ENCODE results near the gene SPP2. TPM values are rescaled to one million over a fixed set of nuclear protein-coding genes. Genes with fewer than 3 reads are reported as not detected.
A peak's percentile ranks its signal among the peaks of the same experiment; 100 is the strongest.

Gene SPP2
- polyA plus RNA-seq, 3 donors from 2014 or later: not detected

GRCh38 chr2:234081970-234082822 is 31.7 kb downstream of the SPP2 start:
- Mint-ChIP-seq H3K4me1 (peaks cover 73 to 77% of the 10 kb centered on the region in 2 donors), H3K4me3 (peak overlapping the region in 1 of 5 donors; percentile 0), H3K27me3 (ENCODE audit: low read depth in 3 of 3) (peaks cover 0 to 5% (median 0%) of the 10 kb centered on the region in 3 donors), H3K36me3 (no peaks in the 10 kb centered on the region), H3K27ac (peak overlapping the region in 1 of 6 donors; percentile 78), H3K9me3 (peaks cover 0 to 4% (median 0%) of the 10 kb centered on the region in 6 donors)
- DNase-seq: no peak

- H3K4me3 Mint-ChIP-seq: peak overlapping the region in 1 of 5 donors; percentile 10
- H3K36me3 Mint-ChIP-seq: peaks cover 0 to 5% (median 2%) of the 10 kb centered on the region in 3 donors
- H3K27me3 Mint-ChIP-seq (ENCODE audit: low read depth in 3 of 3): peaks cover 0 to 5% (median 0%) of the 10 kb centered on the region in 3 donors
- peak overlapping the region in 4 of 6 donors; percentile 6 to 75 (median 45) for H3K27ac Mint-ChIP-seq
- DNase-seq: no peak
- peaks cover 57 to 61% of the 10 kb centered on the region in 2 donors for H3K4me1 Mint-ChIP-seq
- H3K9me3 Mint-ChIP-seq: peaks cover 0 to 10% (median 2%) of the 10 kb centered on the region in 6 donors
These were observed 33.3 kb downstream of the SPP2 start for GRCh38 chr2:234083572-234084348.

- no peak for DNase-seq
- Mint-ChIP-seq H3K27ac (no peak overlapping the region), H3K27me3 (ENCODE audit: low read depth in 3 of 3) (peaks cover 3 to 7% (median 3%) of the 10 kb centered on the region in 3 donors), H3K9me3 (peaks cover 0 to 8% (median under 1%) of the 10 kb centered on the region in 6 donors), H3K36me3 (peaks cover 4 to 11% (median 10%) of the 10 kb centered on the region in 3 donors), H3K4me3 (no peak overlapping the region), H3K4me1 (peaks cover 14 to 30% of the 10 kb centered on the region in 2 donors)
These were observed 41.0 kb downstream of the SPP2 start for GRCh38 chr2:234091432-234091879.

DNA sequence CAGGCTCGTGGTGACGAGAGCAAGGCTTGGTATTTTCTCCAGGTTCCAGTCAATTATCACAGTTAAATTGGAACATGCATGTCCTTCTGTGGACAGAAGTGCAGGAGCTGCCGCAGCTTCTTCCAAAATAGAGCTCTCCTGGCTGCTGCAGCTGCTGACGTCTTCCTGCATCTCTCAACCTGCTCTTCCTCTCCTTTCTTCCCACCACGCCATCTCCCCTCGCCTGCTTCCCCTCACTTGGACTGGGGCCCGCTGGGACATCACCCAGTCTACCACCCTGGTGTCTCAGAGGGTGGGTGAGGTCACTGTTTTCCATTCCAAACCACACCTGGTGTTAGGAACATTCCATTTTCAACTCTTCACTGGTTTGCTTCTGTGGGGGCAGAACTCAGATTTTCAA is 41.4 kb downstream of the SPP2 start:
- no peak overlapping the region for H3K4me3 Mint-ChIP-seq
- H3K4me1 Mint-ChIP-seq: peaks cover 14 to 31% of the 10 kb centered on the region in 2 donors
- peaks cover 0 to 8% (median under 1%) of the 10 kb centered on the region in 6 donors for H3K9me3 Mint-ChIP-seq
- peaks cover 4 to 11% (median 10%) of the 10 kb centered on the region in 3 donors for H3K36me3 Mint-ChIP-seq
- H3K27ac Mint-ChIP-seq: peak overlapping the region in 1 of 6 donors; percentile 35
- DNase-seq: no peak
- H3K27me3 Mint-ChIP-seq (ENCODE audit: low read depth in 3 of 3): peaks cover 3 to 7% (median 3%) of the 10 kb centered on the region in 3 donors

- H3K9me3 Mint-ChIP-seq: peaks cover 0 to 8% (median under 1%) of the 10 kb centered on the region in 6 donors
- no peak overlapping the region for H3K27ac Mint-ChIP-seq
- no peak overlapping the region for H3K4me3 Mint-ChIP-seq
- H3K36me3 Mint-ChIP-seq: peaks cover 4 to 11% (median 10%) of the 10 kb centered on the region in 3 donors
- peaks cover 16 to 36% of the 10 kb centered on the region in 2 donors for H3K4me1 Mint-ChIP-seq
- DNase-seq: no peak
- peaks cover 3 to 7% (median 3%) of the 10 kb centered on the region in 3 donors for H3K27me3 Mint-ChIP-seq (ENCODE audit: low read depth in 3 of 3)
These were observed 41.8 kb downstream of the SPP2 start for GRCh38 chr2:234092344-234092743.

DNA sequence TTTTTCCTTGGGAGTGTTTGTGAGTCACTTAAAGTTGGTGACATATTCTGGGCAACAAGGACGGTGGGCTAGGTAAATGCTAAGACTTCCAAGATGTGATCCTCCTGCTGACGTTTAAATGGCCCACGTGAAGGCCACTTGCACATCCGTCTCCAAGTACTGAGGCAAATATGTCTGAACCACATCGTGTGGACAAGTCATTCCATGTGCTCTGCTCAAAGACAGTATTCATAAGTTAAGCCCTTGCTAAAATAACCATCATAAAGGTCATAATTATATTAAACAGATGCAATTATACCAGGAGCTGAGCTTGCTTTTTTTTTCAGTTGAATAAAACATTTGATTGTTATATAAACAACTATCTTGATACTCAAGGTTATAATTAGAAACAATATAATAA is 44.8 kb downstream of the SPP2 start:
- Mint-ChIP-seq H3K27me3 (ENCODE audit: low read depth in 3 of 3) (peaks cover 1 to 8% (median 3%) of the 10 kb centered on the region in 3 donors), H3K9me3 (peaks cover 0 to 2% (median 0%) of the 10 kb centered on the region in 6 donors)
- no peak for DNase-seq

GRCh38 chr2:234096164-234096563 is 45.7 kb downstream of the SPP2 start:
- H3K9me3 Mint-ChIP-seq: peaks cover 0 to 2% (median 0%) of the 10 kb centered on the region in 6 donors
- peak overlapping the region in 1 of 6 donors; percentile 76 for H3K27ac Mint-ChIP-seq
- peaks cover 1 to 9% (median 3%) of the 10 kb centered on the region in 3 donors for H3K27me3 Mint-ChIP-seq (ENCODE audit: low read depth in 3 of 3)
- peaks cover 0 to 6% (median 0%) of the 10 kb centered on the region in 3 donors for H3K36me3 Mint-ChIP-seq
- no peak overlapping the region for H3K4me3 Mint-ChIP-seq
- no peak for DNase-seq
- peaks cover 41 to 50% of the 10 kb centered on the region in 2 donors for H3K4me1 Mint-ChIP-seq

More for the DNA sequence above, 44.8 kb downstream of the SPP2 start:
- Mint-ChIP-seq H3K4me1 (peaks cover 34 to 45% of the 10 kb centered on the region in 2 donors), H3K27ac (no peak overlapping the region), H3K4me3 (no peak overlapping the region), H3K36me3 (peaks cover 0 to 6% (median under 1%) of the 10 kb centered on the region in 3 donors)

- DNase-seq: no peak
- Mint-ChIP-seq H3K27me3 (ENCODE audit: low read depth in 3 of 3) (peaks cover 1 to 4% (median 2%) of the 10 kb centered on the region in 3 donors), H3K4me3 (no peak overlapping the region), H3K27ac (peak overlapping the region in 2 of 6 donors; percentile 22 to 50), H3K4me1 (peaks cover 55 to 63% of the 10 kb centered on the region in 2 donors), H3K9me3 (peaks cover 0 to 2% (median 0%) of the 10 kb centered on the region in 6 donors), H3K36me3 (peaks cover 0 to 2% (median 0%) of the 10 kb centered on the region in 3 donors)
These were observed 48.2 kb downstream of the SPP2 start for GRCh38 chr2:234098681-234099080.

- peaks cover 0 to 2% (median 0%) of the 10 kb centered on the region in 6 donors for H3K9me3 Mint-ChIP-seq
These were observed 48.8 kb downstream of the SPP2 start for GRCh38 chr2:234099266-234099665.

DNA sequence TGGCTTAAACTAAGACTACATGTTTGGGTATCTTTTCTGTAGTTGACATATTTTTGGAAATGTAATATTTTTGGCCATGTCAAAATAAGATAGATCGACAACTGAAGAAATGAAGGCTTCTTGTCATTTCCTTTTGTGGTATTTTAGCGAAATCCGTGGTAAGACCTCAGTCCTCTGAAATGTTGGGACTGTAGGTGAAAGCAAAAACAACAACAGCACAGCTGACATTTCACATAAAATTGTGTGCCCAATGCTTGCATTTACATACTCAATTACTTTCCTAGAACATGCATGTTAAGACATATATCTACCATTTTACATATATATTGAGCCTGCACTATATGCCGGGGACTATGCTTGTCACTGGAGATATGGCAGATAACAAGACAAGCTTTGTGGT is 50.2 kb downstream of the SPP2 start:
- Mint-ChIP-seq H3K27ac (peak overlapping the region; percentile 88 to 97 (median 92)), H3K27me3 (ENCODE audit: low read depth in 3 of 3) (peaks cover 1 to 4% (median 2%) of the 10 kb centered on the region in 3 donors), H3K4me3 (peak overlapping the region; percentile 54 to 83 (median 71)), H3K9me3 (peaks cover 0 to 2% (median 0%) of the 10 kb centered on the region in 6 donors), H3K36me3 (peaks cover 0 to 6% (median 2%) of the 10 kb centered on the region in 3 donors), H3K4me1 (peaks cover 55 to 63% of the 10 kb centered on the region in 2 donors)
- DNase-seq: peak; percentile 64 to 74 (median 66)

More at GRCh38 chr2:234099266-234099665, 48.8 kb downstream of the SPP2 start:
- H3K27ac Mint-ChIP-seq: peak overlapping the region in 3 of 6 donors; percentile 84 to 92 (median 90)
- no peak for DNase-seq
- peaks cover 55 to 63% of the 10 kb centered on the region in 2 donors for H3K4me1 Mint-ChIP-seq
- H3K27me3 Mint-ChIP-seq (ENCODE audit: low read depth in 3 of 3): peaks cover 1 to 4% (median 2%) of the 10 kb centered on the region in 3 donors
- peak overlapping the region in 1 of 5 donors; percentile 48 for H3K4me3 Mint-ChIP-seq
- peaks cover 0 to 2% (median 0%) of the 10 kb centered on the region in 3 donors for H3K36me3 Mint-ChIP-seq

- DNase-seq: no peak
- Mint-ChIP-seq H3K27ac (peak overlapping the region; percentile 79 to 97 (median 91)), H3K27me3 (ENCODE audit: low read depth in 3 of 3) (peaks cover 1 to 4% (median 2%) of the 10 kb centered on the region in 3 donors), H3K4me3 (peak overlapping the region in 4 of 5 donors; percentile 13 to 54 (median 26)), H3K9me3 (peaks cover 0 to 2% (median 0%) of the 10 kb centered on the region in 6 donors), H3K4me1 (peaks cover 58 to 70% of the 10 kb centered on the region in 2 donors), H3K36me3 (peaks cover 2 to 6% (median 3%) of the 10 kb centered on the region in 3 donors)
These were observed 51.6 kb downstream of the SPP2 start for GRCh38 chr2:234102112-234102511.

GRCh38 chr2:234107861-234108260 is 57.4 kb downstream of the SPP2 start:
- no peak overlapping the region for H3K4me3 Mint-ChIP-seq
- peaks cover 2 to 6% (median 3%) of the 10 kb centered on the region in 3 donors for H3K36me3 Mint-ChIP-seq
- peaks cover 0 to 1% (median 0%) of the 10 kb centered on the region in 6 donors for H3K9me3 Mint-ChIP-seq
- H3K4me1 Mint-ChIP-seq: peaks cover 8 to 17% of the 10 kb centered on the region in 2 donors
- H3K27ac Mint-ChIP-seq: no peak overlapping the region
- DNase-seq: no peak
- peaks cover 0 to 4% (median under 1%) of the 10 kb centered on the region in 3 donors for H3K27me3 Mint-ChIP-seq (ENCODE audit: low read depth in 3 of 3)

DNA sequence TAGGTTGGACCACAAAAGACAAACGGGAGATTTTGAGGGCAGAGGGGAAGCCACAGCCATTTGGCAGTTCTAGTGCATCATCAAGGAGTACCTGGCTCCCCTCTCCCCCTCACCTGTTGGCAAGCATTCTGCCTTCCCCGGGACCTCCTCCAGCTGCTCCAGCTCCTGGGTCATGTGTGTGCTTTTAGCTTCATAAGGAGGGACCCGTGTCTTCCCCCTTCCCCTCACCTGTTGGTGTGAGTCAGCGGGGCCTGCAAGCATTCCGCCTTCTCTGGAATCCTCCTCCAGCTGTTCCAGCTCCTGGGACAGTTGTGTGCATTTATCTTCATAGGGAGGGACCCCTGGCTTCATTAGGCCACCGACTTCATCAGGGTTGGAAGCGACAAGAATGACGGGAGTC is 58.8 kb downstream of the SPP2 start:
- Mint-ChIP-seq H3K36me3 (peaks cover 0 to 11% (median 3%) of the 10 kb centered on the region in 3 donors), H3K4me3 (no peak overlapping the region), H3K9me3 (peaks cover 0 to 1% (median 0%) of the 10 kb centered on the region in 6 donors), H3K4me1 (peaks cover 3 to 10% of the 10 kb centered on the region in 2 donors), H3K27me3 (ENCODE audit: low read depth in 3 of 3) (peaks cover 0 to 4% (median 2%) of the 10 kb centered on the region in 3 donors), H3K27ac (no peak overlapping the region)
- DNase-seq: no peak
